ENCODE measurements around the gene CDK8.

- TF ChIP-seq SP1 (IDR thresholded peaks at IDR 0.05; ENCODE audit: low read depth, low read length) (no peak), MAX (IDR thresholded peaks at IDR 0.05; ENCODE audit: low read depth, low read length) (no peak), TAF1 (IDR thresholded peaks at IDR 0.05; ENCODE audit: borderline replicate concordance, low read depth, low read length) (no peak), CTCF (IDR thresholded peaks at IDR 0.05 in 2 of 3, conservative IDR thresholded peaks at IDR 0.05 in 1 of 3; ENCODE audit: control insufficient read depth in 2 of 3, extremely low read depth in 1 of 3, insufficient read depth in 1 of 3, low read depth in 3 of 3, low read length in 3 of 3) (no peak), GABPA (IDR thresholded peaks at IDR 0.05; ENCODE audit: low read depth) (no peak), EP300 (IDR thresholded peaks at IDR 0.05; ENCODE audit: borderline replicate concordance in 1 of 2, control insufficient read depth in 1 of 2, low read depth in 2 of 2, low read length in 2 of 2) (no peak)
Observed at GRCh38 chr13:26379831-26380230, 125.9 kb downstream of the CDK8 start.

All from GM12878 (cell line).